ENCODE measurements around the gene TSC22D3.

- TF ChIP-seq CTCF (IDR thresholded peaks at IDR 0.05) (no peak), POLR2A (IDR thresholded peaks at IDR 0.05) (no peak)
Measured at GRCh38 chrX:107750263-107750662, 25.3 kb downstream of the TSC22D3 start.

All from tibial nerve (tissue), 3 donors.